GM23338 (cell line): ENCODE data around the gene SUB1. TPM values are rescaled to one million over a fixed set of nuclear protein-coding genes. Genes with fewer than 3 reads are reported as not detected.

Experiments
- ATAC-seq: fragments of 200-7000 bp; cut with Tn5 transposase; 3 replicates; pipeline ENCODE4 v1.9.1; 2020
- DNase-seq: peaks from one replicate; pipeline ENCODE4 v3.0.0-alpha.2; 2015; ENCODE audit warnings: low spot score
- H2AFZ ChIP-seq: fragments of 200-600 bp; sonication (generic); 2 replicates; pipeline ENCODE4 v1.8.0; 2016; ENCODE audit warnings: antibody characterized with exemption, mild to moderate bottlenecking, moderate library complexity
- H3F3A ChIP-seq: fragments of 200-600 bp; sonication (generic); replicated peaks from 2 replicates; pipeline ENCODE4 v1.8.0; 2017; ENCODE audit warnings: antibody characterized with exemption, mixed run types, low read depth
- H3K27ac ChIP-seq: fragments of 200-600 bp; sonication (generic); 2 replicates; pipeline ENCODE4 v1.6.1; 2016; ENCODE audit warnings: low read depth
- H3K27me3 ChIP-seq: fragments of 200-600 bp; sonication (generic); 2 replicates; pipeline ENCODE4 v1.8.0; 2016; ENCODE audit warnings: mild to moderate bottlenecking, mixed run types, moderate library complexity; ENCODE audit not compliant: insufficient read depth
- H3K36me3 ChIP-seq: fragments of 200-600 bp; sonication (generic); 2 replicates; pipeline ENCODE4 v1.8.0; 2016; ENCODE audit warnings: mild to moderate bottlenecking; ENCODE audit not compliant: insufficient read depth
- H3K4me1 ChIP-seq: fragments of 200-600 bp; sonication (generic); 2 replicates; pipeline ENCODE4 v1.8.0; 2016; ENCODE audit warnings: mild to moderate bottlenecking, moderate library complexity; ENCODE audit not compliant: insufficient read depth
- H3K4me2 ChIP-seq: fragments of 200-600 bp; sonication (generic); 2 replicates; pipeline ENCODE4 v1.7.1; 2017; ENCODE audit warnings: mixed run types
- H3K4me3 ChIP-seq: fragments of 200-600 bp; sonication (generic); 2 replicates; pipeline ENCODE4 v1.6.1; 2016; ENCODE audit warnings: mixed run types
- H3K79me2 ChIP-seq: fragments of 200-600 bp; sonication (generic); replicated peaks from 2 replicates; pipeline ENCODE4 v1.8.0; 2017; ENCODE audit warnings: mild to moderate bottlenecking; ENCODE audit not compliant: insufficient read depth
- H3K9me2 ChIP-seq: fragments of 200-600 bp; sonication (generic); 2 replicates; pipeline ENCODE4 v1.8.0; 2017; ENCODE audit not compliant: insufficient read depth
- H4K20me1 ChIP-seq: fragments of 200-600 bp; sonication (generic); replicated peaks from 2 replicates; pipeline ENCODE4 v1.8.0; 2017; ENCODE audit warnings: mild to moderate bottlenecking; ENCODE audit not compliant: insufficient read depth
- H3K27ac Mint-ChIP-seq: 2 replicates; pipeline ENCODE4 v1.8.0; 2020; ENCODE audit warnings: inconsistent platforms, mild to moderate bottlenecking, moderate library complexity, mixed read lengths
- H3K27me3 Mint-ChIP-seq: 3 replicates; pipeline ENCODE4 v1.8.0; 2022; ENCODE audit warnings: low read depth, mild to moderate bottlenecking, moderate library complexity, mixed read lengths, inconsistent platforms; ENCODE audit not compliant: insufficient read depth, poor library complexity
- H3K36me3 Mint-ChIP-seq: 3 replicates; pipeline ENCODE4 v1.8.0; 2021; ENCODE audit warnings: low read depth, mild to moderate bottlenecking, inconsistent platforms, moderate library complexity, mixed read lengths
- H3K4me1 Mint-ChIP-seq: 3 replicates; pipeline ENCODE4 v1.8.0; 2020; ENCODE audit warnings: mild to moderate bottlenecking, inconsistent platforms, mixed read lengths
- H3K4me3 Mint-ChIP-seq: 3 replicates; pipeline ENCODE4 v1.8.0; 2021; ENCODE audit warnings: moderate library complexity, mild to moderate bottlenecking, inconsistent platforms, mixed read lengths
- H3K9me3 Mint-ChIP-seq: 3 replicates; pipeline ENCODE4 v1.8.0; 2020; ENCODE audit warnings: moderate library complexity, mild to moderate bottlenecking, inconsistent platforms, mixed read lengths
- EZH2 ChIP-seq: fragments of 200-600 bp; sonication (generic); IDR thresholded peaks from one replicate; pipeline ENCODE4 v1.8.0; 2017; ENCODE audit warnings: antibody characterized with exemption, mild to moderate bottlenecking, low read depth; ENCODE audit not compliant: unreplicated experiment
- EZH2phosphoT487 ChIP-seq: fragments of 200-600 bp; sonication (generic); IDR thresholded peaks from one replicate; pipeline ENCODE4 v1.8.1; 2018; ENCODE audit warnings: antibody characterized with exemption; ENCODE audit not compliant: unreplicated experiment
- JUNB ChIP-seq: IDR thresholded peaks from one replicate; pipeline ENCODE4 v1.6.1; 2016; ENCODE audit warnings: antibody characterized with exemption; ENCODE audit not compliant: unreplicated experiment
- NANOG ChIP-seq: IDR thresholded peaks from 2 replicates; pipeline ENCODE4 v1.6.1; 2016; ENCODE audit warnings: antibody characterized with exemption, borderline replicate concordance
- POLR2AphosphoS5 ChIP-seq: IDR thresholded peaks from 2 replicates; pipeline ENCODE4 v1.6.1; 2016; ENCODE audit warnings: antibody characterized with exemption, low read depth
- STAT1 ChIP-seq: IDR thresholded peaks from one replicate; pipeline ENCODE4 v1.6.1; 2016; ENCODE audit warnings: antibody characterized with exemption; ENCODE audit not compliant: unreplicated experiment
- ZNF114 ChIP-seq: fragments of 250-450 bp; sonication (Bioruptor Pico); IDR thresholded peaks from 2 replicates; pipeline ENCODE4 v1.5.0; 2020; ENCODE audit warnings: mild to moderate bottlenecking, moderate library complexity
- ZNF331 ChIP-seq: fragments of 250-450 bp; sonication (Bioruptor Pico); IDR thresholded peaks from 2 replicates; pipeline ENCODE4 v1.5.0; 2020; ENCODE audit warnings: low read depth, mild to moderate bottlenecking, moderate library complexity
- polyA plus RNA-seq: library from polyadenylated mRNA; unstranded; fragments of >200 nt; fragmentation: Nextera tagmentation; extraction: Ambion mirVana; gene quantifications from 2 replicates; pipeline ENCODE4 v1.2.1, GENCODE V29; 2016
- total RNA-seq: library from RNA; depleted of rRNA; stranded (reverse); fragments of >200 nt; shearing (Covaris generic); gene quantifications from 2 replicates; pipeline ENCODE4 v1.2.3, GENCODE V29; 2014
- TF ChIP-seq, protein P1 (sequence below), 2 experiments: fragments of 200-600 bp in 1 of 2; sonication (generic) in 1 of 2; conservative IDR thresholded peaks; 2 replicates each; pipeline versions ENCODE4 v1.5.1 to v1.6.1; 2016 to 2017; ENCODE audit warnings: antibody characterized with exemption in 2 of 2, low read depth in 2 of 2, mild to moderate bottlenecking in 2 of 2, moderate library complexity in 1 of 2
- TF ChIP-seq, protein P2 (sequence below): fragments of 250-450 bp; sonication (Bioruptor Pico); IDR thresholded peaks from 2 replicates; pipeline ENCODE4 v1.5.0; 2020; ENCODE audit warnings: mild to moderate bottlenecking, moderate library complexity
- TF ChIP-seq, protein P3 (sequence below): IDR thresholded peaks from one replicate; pipeline ENCODE4 v1.6.1; 2018; ENCODE audit warnings: antibody characterized with exemption; ENCODE audit not compliant: unreplicated experiment

SUB1 gene
- total and polyA plus RNA-seq, 2 experiments from 2014 or later = 365 to 1,041 TPM

DNA sequence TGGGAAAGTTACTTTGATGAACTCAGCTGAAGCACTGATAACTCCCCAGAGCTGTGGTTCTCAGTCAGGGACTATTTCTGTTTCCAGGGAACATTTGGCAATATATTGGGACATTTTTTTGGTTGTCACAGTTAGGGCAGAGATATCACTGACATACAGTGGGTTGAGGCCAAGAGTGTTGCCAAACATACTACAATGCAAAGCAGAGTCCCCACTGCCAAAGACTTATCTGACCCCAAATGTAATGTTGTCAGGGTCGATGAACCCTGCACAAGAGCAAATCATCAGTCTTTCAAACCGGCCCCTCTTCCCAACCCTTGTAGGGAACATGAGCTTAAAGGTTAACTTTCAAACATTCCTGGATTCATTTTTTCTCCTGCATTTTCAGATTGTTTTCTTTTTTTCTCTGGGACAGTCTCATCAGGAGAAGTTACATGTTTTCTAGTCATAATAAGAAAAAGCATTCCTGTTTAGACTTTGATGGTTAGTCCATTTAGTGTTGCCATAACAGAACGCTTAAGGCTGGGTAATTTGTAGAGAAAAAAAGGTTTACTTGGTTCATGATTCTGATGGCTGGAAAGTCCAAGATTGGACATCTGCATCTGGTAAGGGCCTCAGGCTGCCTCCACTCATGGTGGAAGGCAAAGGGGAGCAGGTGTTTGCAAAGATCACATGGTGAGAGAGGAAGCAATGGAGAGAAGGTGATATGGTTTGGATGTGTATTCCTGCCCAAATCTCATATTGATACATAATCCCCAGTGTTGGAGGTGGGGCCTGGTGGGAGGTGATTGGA lies 18.8 kb upstream of the SUB1 start:
- H3K27me3 Mint-ChIP-seq = peaks cover 2% of the 10 kb centered on the region
- H3F3A ChIP-seq = no peaks in the 10 kb centered on the region
- H3K79me2 ChIP-seq = no peaks in the 10 kb centered on the region
- no peaks in the 10 kb centered on the region for H3K4me1 ChIP-seq
- DNase-seq (no peak), ATAC-seq (no peak)
- no peaks in the 10 kb centered on the region for H3K9me2 ChIP-seq
- H3K4me2 ChIP-seq = no peak overlapping the region
- no peak overlapping the region for H3K4me3 ChIP-seq
- H3K27me3 ChIP-seq = no peaks in the 10 kb centered on the region
- H4K20me1 ChIP-seq = no peaks in the 10 kb centered on the region
- H3K36me3 Mint-ChIP-seq = no peaks in the 10 kb centered on the region
- TF ChIP-seq NANOG (no peak), EZH2 (no peak)
- no peaks in the 10 kb centered on the region for H3K4me1 Mint-ChIP-seq
- no peak overlapping the region for H3K27ac Mint-ChIP-seq
- no peak overlapping the region for H2AFZ ChIP-seq
- no peak overlapping the region for H3K4me3 Mint-ChIP-seq
- no peak overlapping the region for H3K27ac ChIP-seq
- H3K9me3 Mint-ChIP-seq = no peaks in the 10 kb centered on the region
- H3K36me3 ChIP-seq = no peaks in the 10 kb centered on the region

DNA sequence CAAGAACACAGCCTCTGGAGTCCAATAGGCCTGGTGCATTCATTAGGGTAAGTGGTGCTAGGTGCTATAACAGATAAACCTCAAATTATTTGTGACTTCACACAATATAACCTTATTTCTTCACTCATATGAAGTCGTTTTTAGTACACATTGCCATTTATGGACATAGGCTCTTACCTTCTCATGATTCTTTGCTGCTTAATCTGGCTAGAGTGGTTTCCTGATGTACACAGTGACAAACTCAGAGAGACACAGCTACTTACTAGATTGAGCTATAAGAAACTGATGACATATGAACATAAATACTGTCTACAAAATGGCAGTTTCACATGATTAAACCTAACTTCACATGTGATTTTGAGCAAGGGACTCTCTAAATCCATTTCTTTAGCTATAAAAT lies 14.2 kb upstream of the SUB1 start:
- no peak for ATAC-seq
- Histone ChIP-seq H3K4me1 (no peaks in the 10 kb centered on the region), H3K36me3 (no peaks in the 10 kb centered on the region), H3K27ac (no peak overlapping the region), H2AFZ (peak overlapping the region; percentile 32; the same call in 1 of the 2 replicates), H3K4me3 (no peak overlapping the region), H3F3A (no peaks in the 10 kb centered on the region), H3K9me2 (no peaks in the 10 kb centered on the region), H3K27me3 (no peaks in the 10 kb centered on the region), H3K79me2 (no peaks in the 10 kb centered on the region), H3K4me2 (no peak overlapping the region), H4K20me1 (no peaks in the 10 kb centered on the region)
- Mint-ChIP-seq H3K27me3 (peaks cover 2% of the 10 kb centered on the region), H3K27ac (no peak overlapping the region), H3K4me3 (no peak overlapping the region), H3K36me3 (no peaks in the 10 kb centered on the region), H3K4me1 (no peaks in the 10 kb centered on the region), H3K9me3 (no peaks in the 10 kb centered on the region)
- TF ChIP-seq ZNF331 (CRISPR knock-in tag) (no peak), EZH2phosphoT487 (no peak), JUNB (no peak), POLR2AphosphoS5 (no peak), ZNF114 (CRISPR knock-in tag) (no peak), STAT1 (no peak)
- TF ChIP-seq, protein P1, sequence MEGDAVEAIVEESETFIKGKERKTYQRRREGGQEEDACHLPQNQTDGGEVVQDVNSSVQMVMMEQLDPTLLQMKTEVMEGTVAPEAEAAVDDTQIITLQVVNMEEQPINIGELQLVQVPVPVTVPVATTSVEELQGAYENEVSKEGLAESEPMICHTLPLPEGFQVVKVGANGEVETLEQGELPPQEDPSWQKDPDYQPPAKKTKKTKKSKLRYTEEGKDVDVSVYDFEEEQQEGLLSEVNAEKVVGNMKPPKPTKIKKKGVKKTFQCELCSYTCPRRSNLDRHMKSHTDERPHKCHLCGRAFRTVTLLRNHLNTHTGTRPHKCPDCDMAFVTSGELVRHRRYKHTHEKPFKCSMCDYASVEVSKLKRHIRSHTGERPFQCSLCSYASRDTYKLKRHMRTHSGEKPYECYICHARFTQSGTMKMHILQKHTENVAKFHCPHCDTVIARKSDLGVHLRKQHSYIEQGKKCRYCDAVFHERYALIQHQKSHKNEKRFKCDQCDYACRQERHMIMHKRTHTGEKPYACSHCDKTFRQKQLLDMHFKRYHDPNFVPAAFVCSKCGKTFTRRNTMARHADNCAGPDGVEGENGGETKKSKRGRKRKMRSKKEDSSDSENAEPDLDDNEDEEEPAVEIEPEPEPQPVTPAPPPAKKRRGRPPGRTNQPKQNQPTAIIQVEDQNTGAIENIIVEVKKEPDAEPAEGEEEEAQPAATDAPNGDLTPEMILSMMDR (conservative IDR thresholded peaks at IDR 0.05; ENCODE audit: low read depth in 2 of 2) = no peak
- TF ChIP-seq, protein P2, sequence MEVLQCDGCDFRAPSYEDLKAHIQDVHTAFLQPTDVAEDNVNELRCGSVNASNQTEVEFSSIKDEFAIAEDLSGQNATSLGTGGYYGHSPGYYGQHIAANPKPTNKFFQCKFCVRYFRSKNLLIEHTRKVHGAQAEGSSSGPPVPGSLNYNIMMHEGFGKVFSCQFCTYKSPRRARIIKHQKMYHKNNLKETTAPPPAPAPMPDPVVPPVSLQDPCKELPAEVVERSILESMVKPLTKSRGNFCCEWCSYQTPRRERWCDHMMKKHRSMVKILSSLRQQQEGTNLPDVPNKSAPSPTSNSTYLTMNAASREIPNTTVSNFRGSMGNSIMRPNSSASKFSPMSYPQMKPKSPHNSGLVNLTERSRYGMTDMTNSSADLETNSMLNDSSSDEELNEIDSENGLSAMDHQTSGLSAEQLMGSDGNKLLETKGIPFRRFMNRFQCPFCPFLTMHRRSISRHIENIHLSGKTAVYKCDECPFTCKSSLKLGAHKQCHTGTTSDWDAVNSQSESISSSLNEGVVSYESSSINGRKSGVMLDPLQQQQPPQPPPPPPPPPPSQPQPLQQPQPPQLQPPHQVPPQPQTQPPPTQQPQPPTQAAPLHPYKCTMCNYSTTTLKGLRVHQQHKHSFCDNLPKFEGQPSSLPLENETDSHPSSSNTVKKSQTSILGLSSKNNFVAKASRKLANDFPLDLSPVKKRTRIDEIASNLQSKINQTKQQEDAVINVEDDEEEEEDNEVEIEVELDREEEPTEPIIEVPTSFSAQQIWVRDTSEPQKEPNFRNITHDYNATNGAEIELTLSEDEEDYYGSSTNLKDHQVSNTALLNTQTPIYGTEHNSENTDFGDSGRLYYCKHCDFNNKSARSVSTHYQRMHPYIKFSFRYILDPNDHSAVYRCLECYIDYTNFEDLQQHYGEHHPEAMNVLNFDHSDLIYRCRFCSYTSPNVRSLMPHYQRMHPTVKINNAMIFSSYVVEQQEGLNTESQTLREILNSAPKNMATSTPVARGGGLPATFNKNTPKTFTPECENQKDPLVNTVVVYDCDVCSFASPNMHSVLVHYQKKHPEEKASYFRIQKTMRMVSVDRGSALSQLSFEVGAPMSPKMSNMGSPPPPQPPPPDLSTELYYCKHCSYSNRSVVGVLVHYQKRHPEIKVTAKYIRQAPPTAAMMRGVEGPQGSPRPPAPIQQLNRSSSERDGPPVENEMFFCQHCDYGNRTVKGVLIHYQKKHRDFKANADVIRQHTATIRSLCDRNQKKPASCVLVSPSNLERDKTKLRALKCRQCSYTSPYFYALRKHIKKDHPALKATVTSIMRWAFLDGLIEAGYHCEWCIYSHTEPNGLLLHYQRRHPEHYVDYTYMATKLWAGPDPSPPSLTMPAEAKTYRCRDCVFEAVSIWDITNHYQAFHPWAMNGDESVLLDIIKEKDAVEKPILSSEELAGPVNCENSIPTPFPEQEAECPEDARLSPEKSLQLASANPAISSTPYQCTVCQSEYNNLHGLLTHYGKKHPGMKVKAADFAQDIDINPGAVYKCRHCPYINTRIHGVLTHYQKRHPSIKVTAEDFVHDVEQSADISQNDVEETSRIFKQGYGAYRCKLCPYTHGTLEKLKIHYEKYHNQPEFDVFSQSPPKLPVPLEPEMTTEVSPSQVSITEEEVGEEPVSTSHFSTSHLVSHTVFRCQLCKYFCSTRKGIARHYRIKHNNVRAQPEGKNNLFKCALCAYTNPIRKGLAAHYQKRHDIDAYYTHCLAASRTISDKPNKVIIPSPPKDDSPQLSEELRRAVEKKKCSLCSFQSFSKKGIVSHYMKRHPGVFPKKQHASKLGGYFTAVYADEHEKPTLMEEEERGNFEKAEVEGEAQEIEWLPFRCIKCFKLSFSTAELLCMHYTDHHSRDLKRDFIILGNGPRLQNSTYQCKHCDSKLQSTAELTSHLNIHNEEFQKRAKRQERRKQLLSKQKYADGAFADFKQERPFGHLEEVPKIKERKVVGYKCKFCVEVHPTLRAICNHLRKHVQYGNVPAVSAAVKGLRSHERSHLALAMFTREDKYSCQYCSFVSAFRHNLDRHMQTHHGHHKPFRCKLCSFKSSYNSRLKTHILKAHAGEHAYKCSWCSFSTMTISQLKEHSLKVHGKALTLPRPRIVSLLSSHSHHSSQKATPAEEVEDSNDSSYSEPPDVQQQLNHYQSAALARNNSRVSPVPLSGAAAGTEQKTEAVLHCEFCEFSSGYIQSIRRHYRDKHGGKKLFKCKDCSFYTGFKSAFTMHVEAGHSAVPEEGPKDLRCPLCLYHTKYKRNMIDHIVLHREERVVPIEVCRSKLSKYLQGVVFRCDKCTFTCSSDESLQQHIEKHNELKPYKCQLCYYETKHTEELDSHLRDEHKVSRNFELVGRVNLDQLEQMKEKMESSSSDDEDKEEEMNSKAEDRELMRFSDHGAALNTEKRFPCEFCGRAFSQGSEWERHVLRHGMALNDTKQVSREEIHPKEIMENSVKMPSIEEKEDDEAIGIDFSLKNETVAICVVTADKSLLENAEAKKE (CRISPR knock-in tag) = no peak
- TF ChIP-seq, protein P3, sequence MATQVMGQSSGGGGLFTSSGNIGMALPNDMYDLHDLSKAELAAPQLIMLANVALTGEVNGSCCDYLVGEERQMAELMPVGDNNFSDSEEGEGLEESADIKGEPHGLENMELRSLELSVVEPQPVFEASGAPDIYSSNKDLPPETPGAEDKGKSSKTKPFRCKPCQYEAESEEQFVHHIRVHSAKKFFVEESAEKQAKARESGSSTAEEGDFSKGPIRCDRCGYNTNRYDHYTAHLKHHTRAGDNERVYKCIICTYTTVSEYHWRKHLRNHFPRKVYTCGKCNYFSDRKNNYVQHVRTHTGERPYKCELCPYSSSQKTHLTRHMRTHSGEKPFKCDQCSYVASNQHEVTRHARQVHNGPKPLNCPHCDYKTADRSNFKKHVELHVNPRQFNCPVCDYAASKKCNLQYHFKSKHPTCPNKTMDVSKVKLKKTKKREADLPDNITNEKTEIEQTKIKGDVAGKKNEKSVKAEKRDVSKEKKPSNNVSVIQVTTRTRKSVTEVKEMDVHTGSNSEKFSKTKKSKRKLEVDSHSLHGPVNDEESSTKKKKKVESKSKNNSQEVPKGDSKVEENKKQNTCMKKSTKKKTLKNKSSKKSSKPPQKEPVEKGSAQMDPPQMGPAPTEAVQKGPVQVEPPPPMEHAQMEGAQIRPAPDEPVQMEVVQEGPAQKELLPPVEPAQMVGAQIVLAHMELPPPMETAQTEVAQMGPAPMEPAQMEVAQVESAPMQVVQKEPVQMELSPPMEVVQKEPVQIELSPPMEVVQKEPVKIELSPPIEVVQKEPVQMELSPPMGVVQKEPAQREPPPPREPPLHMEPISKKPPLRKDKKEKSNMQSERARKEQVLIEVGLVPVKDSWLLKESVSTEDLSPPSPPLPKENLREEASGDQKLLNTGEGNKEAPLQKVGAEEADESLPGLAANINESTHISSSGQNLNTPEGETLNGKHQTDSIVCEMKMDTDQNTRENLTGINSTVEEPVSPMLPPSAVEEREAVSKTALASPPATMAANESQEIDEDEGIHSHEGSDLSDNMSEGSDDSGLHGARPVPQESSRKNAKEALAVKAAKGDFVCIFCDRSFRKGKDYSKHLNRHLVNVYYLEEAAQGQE = no peak
- no peak for DNase-seq
